Measurements from ENCODE around the gene FBXO3.

DNA sequence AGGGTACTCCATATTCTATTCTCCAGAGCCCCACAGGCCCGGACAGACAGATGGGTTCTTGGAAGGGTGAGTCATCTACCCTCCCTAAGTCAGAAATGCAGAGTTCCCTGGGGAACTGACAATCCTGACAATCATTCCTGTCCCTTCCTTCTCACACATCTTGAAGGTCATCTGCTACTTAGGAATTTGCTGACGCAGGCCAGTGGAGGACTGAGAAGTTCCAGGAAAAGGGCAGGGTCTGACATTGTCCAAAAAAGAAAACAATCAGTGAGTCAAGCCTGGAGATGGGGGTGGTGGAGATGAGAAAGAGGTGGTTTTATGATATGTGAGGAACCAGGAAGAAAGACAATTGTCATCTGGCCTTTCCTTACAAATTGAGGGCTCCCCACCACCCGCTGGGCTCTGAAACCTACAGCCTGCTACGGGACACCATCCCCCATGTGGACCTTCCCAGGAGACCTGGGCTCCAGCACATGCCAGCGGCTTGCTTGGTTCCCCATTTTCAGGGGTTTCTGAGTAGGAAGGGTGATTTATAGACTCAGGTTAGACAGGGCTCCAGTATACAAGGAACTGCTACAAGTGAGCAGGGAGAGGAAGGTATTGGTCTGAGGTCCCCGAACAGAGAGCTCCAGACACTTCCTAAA is 51.0 kb downstream of the FBXO3 start:
- TF ChIP-seq EZH2 (IDR thresholded peaks at IDR 0.05; ENCODE audit: low read depth, low read length, severe bottlenecking), result no peak
- no peak for TF ChIP-seq POLR2A (IDR thresholded peaks at IDR 0.05; ENCODE audit: control extremely low read depth in 1 of 2, low read depth in 2 of 2, low read length in 2 of 2)
- no peak for TF ChIP-seq POLR2AphosphoS5 (IDR thresholded peaks at IDR 0.05; ENCODE audit: low read depth, low read length)
- no peak for TF ChIP-seq CBX5 (IDR thresholded peaks at IDR 0.05; ENCODE audit: low read depth, low read length)
- TF ChIP-seq CTCF (IDR thresholded peaks at IDR 0.05; ENCODE audit: control extremely low read depth in 1 of 3, insufficient read depth in 1 of 3, low read depth in 1 of 3, low read length in 3 of 3), result no peak
- no peak for TF ChIP-seq CHD1 (IDR thresholded peaks at IDR 0.05; ENCODE audit: low read depth, low read length)
- TF ChIP-seq USF2 (IDR thresholded peaks at IDR 0.05; ENCODE audit: low read length), result no peak
- TF ChIP-seq SAP30 (IDR thresholded peaks at IDR 0.05; ENCODE audit: insufficient read depth, insufficient replicate concordance, low read length), result no peak
- no peak for TF ChIP-seq HDAC6 (IDR thresholded peaks at IDR 0.05; ENCODE audit: low read depth, low read length)
- no peak for TF ChIP-seq CREB1 (IDR thresholded peaks at IDR 0.05)
- TF ChIP-seq JUND (IDR thresholded peaks at IDR 0.05; ENCODE audit: low read length), result no peak

Data from H1 (cell line).